ENCODE data around the gene JPH3. TPM values are rescaled to one million over a fixed set of nuclear protein-coding genes. Genes with fewer than 3 reads are reported as not detected.

The JPH3 gene
- total RNA-seq, 4 donors from 2014 or later = not detected

DNA sequence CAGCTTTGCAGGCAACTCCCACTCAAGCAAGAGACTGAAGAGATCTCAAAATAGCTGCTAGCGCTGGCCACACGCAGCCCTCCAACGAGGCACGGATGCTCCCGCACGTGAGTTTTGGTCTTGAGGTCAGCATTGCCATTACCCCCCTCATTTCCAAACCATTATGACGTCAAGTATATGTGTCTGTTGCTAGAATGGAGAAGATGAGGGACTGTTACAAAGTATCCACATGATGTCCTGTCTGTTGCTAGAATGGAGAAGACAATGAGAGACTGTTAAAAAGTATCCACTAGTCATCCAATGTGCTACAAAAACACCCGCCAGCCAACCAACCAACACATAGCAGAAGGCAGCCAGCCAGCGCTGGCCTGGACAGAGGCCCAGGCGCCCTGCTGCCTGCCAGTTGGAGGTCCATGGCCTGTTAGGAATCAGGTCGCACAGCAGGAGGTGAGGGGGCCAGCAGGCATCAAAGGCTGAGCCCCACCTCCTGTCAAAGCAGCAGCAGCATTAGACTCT lies 138.7 kb downstream of the JPH3 start:
- Histone ChIP-seq H3K4me1 (no peaks in the 10 kb centered on the region), H3K4me3 (no peak overlapping the region), H3K27ac (no peak overlapping the region), H3K36me3 (peaks cover 0 to 16% of the 10 kb centered on the region in 2 donors), H3K9me3 (no peaks in the 10 kb centered on the region), H3K27me3 (no peaks in the 10 kb centered on the region)
- in situ Hi-C loops (cut with MboI; ENCODE audit: low sequenced_read_pairs in 4 of 4) = no loop called here
- ATAC-seq (no peak), DNase-seq (no peak)
- TF ChIP-seq POLR2A (IDR thresholded peaks at IDR 0.05) (no peak), CTCF (IDR thresholded peaks at IDR 0.05 in 4 of 5, conservative IDR thresholded peaks at IDR 0.05 in 1 of 5) (no peak)
- intact Hi-C loops (cut with DNase I; ENCODE audit: low total_unique reads) = no loop called here

GRCh38 chr16:87741700-87742415 lies 139.6 kb downstream of the JPH3 start:
- no peak overlapping the region for H3K27ac ChIP-seq
- no peak for TF ChIP-seq POLR2A (IDR thresholded peaks at IDR 0.05)
- TF ChIP-seq CTCF (IDR thresholded peaks at IDR 0.05 in 4 of 5, conservative IDR thresholded peaks at IDR 0.05 in 1 of 5) = no peak
- ATAC-seq = no peak
- intact Hi-C loops (cut with DNase I; ENCODE audit: low total_unique reads) = no loop called here
- no peak for DNase-seq
- H3K4me3 ChIP-seq = no peak overlapping the region
- no peaks in the 10 kb centered on the region for H3K9me3 ChIP-seq
- no peaks in the 10 kb centered on the region for H3K27me3 ChIP-seq
- H3K36me3 ChIP-seq = peaks cover 0 to 25% of the 10 kb centered on the region in 2 donors
- H3K4me1 ChIP-seq = no peaks in the 10 kb centered on the region
- in situ Hi-C loops (cut with MboI; ENCODE audit: low sequenced_read_pairs in 4 of 4) = no loop called here

- intact Hi-C loops (cut with DNase I; ENCODE audit: low total_unique reads) = no loop called here
- Histone ChIP-seq H3K4me3 (no peak overlapping the region), H3K27ac (no peak overlapping the region), H3K27me3 (no peaks in the 10 kb centered on the region), H3K9me3 (no peaks in the 10 kb centered on the region), H3K4me1 (no peaks in the 10 kb centered on the region), H3K36me3 (peaks cover 0 to 36% of the 10 kb centered on the region in 2 donors)
- in situ Hi-C loops (cut with MboI; ENCODE audit: low sequenced_read_pairs in 4 of 4) = no loop called here
- DNase-seq (no peak), ATAC-seq (no peak)
- no peak for TF ChIP-seq CTCF (IDR thresholded peaks at IDR 0.05 in 4 of 5, conservative IDR thresholded peaks at IDR 0.05 in 1 of 5)
- TF ChIP-seq POLR2A (IDR thresholded peaks at IDR 0.05) = no peak
Measured at GRCh38 chr16:87742781-87743490, 140.6 kb downstream of the JPH3 start.

DNA sequence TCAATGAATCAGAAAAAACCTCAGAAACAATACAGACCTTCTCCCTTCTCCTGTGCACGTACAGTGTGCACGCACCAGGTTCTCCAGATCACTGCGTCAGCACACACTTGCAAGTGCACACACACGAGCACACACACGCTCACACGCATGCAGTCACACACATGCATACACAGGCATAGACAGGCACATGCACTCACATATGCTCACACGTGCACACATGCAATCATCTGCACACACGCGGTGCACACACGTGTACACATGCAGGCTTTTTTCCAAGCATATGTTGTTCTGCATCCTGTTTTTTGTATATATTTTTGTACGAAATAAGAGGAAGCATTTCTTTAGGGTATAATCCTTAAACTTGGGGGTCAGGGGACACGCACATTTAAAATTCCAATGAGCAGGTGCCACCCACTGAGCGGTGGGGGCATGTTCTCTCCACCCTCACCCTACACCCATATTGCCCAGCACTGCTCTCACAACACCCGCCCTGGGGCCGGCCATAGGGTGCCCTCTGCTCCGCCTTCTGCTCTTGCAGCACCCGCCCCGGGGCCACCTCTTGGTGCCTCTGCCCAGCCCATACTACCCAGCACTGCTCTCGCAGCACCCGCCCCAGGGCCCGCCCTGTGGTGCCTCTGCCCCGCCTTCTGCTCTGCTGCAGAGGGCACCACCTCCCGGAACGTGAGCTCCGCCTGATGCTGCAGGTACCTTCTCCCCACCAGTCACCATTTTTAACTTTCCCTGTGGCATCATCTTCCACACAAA lies 142.6 kb downstream of the JPH3 start:
- intact Hi-C loops (cut with DNase I; ENCODE audit: low total_unique reads) (no loop called here), in situ Hi-C loops (cut with MboI; ENCODE audit: low sequenced_read_pairs in 4 of 4) (no loop called here)
- TF ChIP-seq POLR2A (IDR thresholded peaks at IDR 0.05) (no peak), CTCF (IDR thresholded peaks at IDR 0.05 in 4 of 5, conservative IDR thresholded peaks at IDR 0.05 in 1 of 5) (no peak)
- no peak overlapping the region for H3K4me3 ChIP-seq
- H3K4me1 ChIP-seq = no peaks in the 10 kb centered on the region
- DNase-seq (no peak), ATAC-seq (no peak)
- peaks cover 0 to 54% of the 10 kb centered on the region in 2 donors for H3K36me3 ChIP-seq
- H3K27ac ChIP-seq = no peak overlapping the region
- H3K9me3 ChIP-seq = no peaks in the 10 kb centered on the region
- H3K27me3 ChIP-seq = no peaks in the 10 kb centered on the region
